Loucy (cell line): ENCODE data around the gene KBTBD3.
A peak's percentile ranks its signal among the peaks of the same experiment; 100 is the strongest.

Source experiments
- H2AFZ ChIP-seq: fragments of 200-600 bp; sonication (generic); 2 replicates; pipeline ENCODE4 v1.6.0; 2016; ENCODE audit warnings: antibody characterized with exemption, mild to moderate bottlenecking, low read length, moderate library complexity
- H3F3A ChIP-seq: fragments of 200-600 bp; 2 replicates; pipeline ENCODE4 v1.6.0; 2016; ENCODE audit warnings: antibody characterized with exemption, low read depth, mild to moderate bottlenecking
- H3K27me3 ChIP-seq: fragments of 200-600 bp; sonication (generic); 2 replicates; pipeline ENCODE4 v1.6.1; 2014; ENCODE audit warnings: low read length, mild to moderate bottlenecking; ENCODE audit not compliant: insufficient read depth, poor library complexity, severe bottlenecking
- H3K36me3 ChIP-seq: fragments of 200-600 bp; sonication (generic); 2 replicates; pipeline ENCODE4 v1.6.1; 2016; ENCODE audit warnings: low read length; ENCODE audit not compliant: insufficient read depth
- H3K4me1 ChIP-seq: fragments of 200-600 bp; sonication (generic); 2 replicates; pipeline ENCODE4 v1.5.1; 2014; ENCODE audit warnings: low read length, mild to moderate bottlenecking; ENCODE audit not compliant: insufficient read depth, poor library complexity, severe bottlenecking
- H3K4me2 ChIP-seq: fragments of 200-600 bp; sonication (generic); 2 replicates; pipeline ENCODE4 v1.6.0; 2014; ENCODE audit warnings: antibody characterized with exemption, low read length, low read depth, mild to moderate bottlenecking; ENCODE audit not compliant: poor library complexity, severe bottlenecking
- H3K4me3 ChIP-seq: fragments of 200-600 bp; sonication (generic); 2 replicates; pipeline ENCODE4 v1.5.1; 2014; ENCODE audit warnings: low read length, mild to moderate bottlenecking, mixed read lengths; ENCODE audit not compliant: poor library complexity, severe bottlenecking
- H3K79me2 ChIP-seq: fragments of 200-600 bp; sonication (generic); 2 replicates; pipeline ENCODE4 v1.6.1; 2014; ENCODE audit warnings: low read length; ENCODE audit not compliant: insufficient read depth
- H3K9ac ChIP-seq: fragments of 200-600 bp; sonication (generic); 2 replicates; pipeline ENCODE4 v1.6.0; 2014; ENCODE audit warnings: mild to moderate bottlenecking, low read depth, low read length, moderate library complexity; ENCODE audit not compliant: poor library complexity, severe bottlenecking
- H3K9me2 ChIP-seq: fragments of 200-600 bp; sonication (generic); replicated peaks from 2 replicates; pipeline ENCODE4 v1.6.1; 2016; ENCODE audit warnings: low read depth, low read length, mixed read lengths
- H3K9me3 ChIP-seq: fragments of 200-600 bp; sonication (generic); 2 replicates; pipeline ENCODE4 v1.6.1; 2014; ENCODE audit warnings: mild to moderate bottlenecking, antibody characterized with exemption, low read length, low read depth; ENCODE audit not compliant: insufficient read depth
- H4K20me1 ChIP-seq: fragments of 200-600 bp; sonication (generic); 2 replicates; pipeline ENCODE4 v1.6.0; 2014; ENCODE audit warnings: antibody characterized with exemption, low read length, mild to moderate bottlenecking; ENCODE audit not compliant: insufficient read depth, poor library complexity, severe bottlenecking
- EZH2phosphoT487 ChIP-seq: fragments of 200-600 bp; IDR thresholded peaks from 2 replicates; pipeline ENCODE4 v1.6.1; 2018; ENCODE audit warnings: antibody characterized with exemption, mild to moderate bottlenecking, moderate library complexity, borderline replicate concordance
- TF ChIP-seq, protein P1 (sequence below): fragments of 200-600 bp; sonication (generic); conservative IDR thresholded peaks from 2 replicates; pipeline ENCODE4 v1.5.1; 2014; ENCODE audit warnings: mild to moderate bottlenecking, antibody characterized with exemption, low read length

The KBTBD3 gene

DNA sequence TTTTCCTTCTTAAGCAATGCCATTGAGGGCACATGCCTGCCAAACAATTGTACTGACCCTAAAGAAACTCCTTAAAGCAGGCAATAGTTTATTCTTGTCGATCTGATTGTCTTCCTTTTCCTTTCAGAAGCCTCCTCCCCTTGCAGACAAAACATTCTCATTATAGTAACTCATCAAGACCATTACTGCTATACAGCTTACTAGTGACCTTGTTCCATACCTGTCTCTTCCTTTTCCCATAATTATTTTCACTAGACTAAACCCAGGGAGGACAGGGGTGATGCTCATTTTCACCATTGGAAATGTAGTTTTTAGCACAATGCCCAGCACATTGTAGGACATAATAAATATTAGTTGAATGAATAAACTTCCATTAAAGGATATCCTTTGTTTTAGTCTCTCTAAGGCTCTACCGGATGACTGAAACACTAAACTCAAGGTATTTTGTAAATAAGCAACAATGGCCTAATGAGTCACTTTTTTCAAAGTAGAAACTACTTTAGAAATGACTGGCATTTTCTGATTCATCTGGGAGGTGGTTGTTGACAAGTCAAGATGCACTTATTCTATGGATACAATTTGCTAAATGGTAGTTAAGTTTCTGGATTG lies 45.8 kb downstream of the KBTBD3 start:
- Histone ChIP-seq H4K20me1 (no peaks in the 10 kb centered on the region), H3K9me2 (no peaks in the 10 kb centered on the region), H2AFZ (no peak overlapping the region), H3K9ac (no peak overlapping the region), H3K27me3 (peaks cover 41% of the 10 kb centered on the region), H3K4me3 (no peak overlapping the region), H3K4me2 (no peak overlapping the region), H3K4me1 (no peaks in the 10 kb centered on the region), H3K36me3 (no peaks in the 10 kb centered on the region), H3F3A (no peaks in the 10 kb centered on the region), H3K9me3 (no peaks in the 10 kb centered on the region), H3K79me2 (no peaks in the 10 kb centered on the region)
- no peak for TF ChIP-seq EZH2phosphoT487
- TF ChIP-seq, protein P1, sequence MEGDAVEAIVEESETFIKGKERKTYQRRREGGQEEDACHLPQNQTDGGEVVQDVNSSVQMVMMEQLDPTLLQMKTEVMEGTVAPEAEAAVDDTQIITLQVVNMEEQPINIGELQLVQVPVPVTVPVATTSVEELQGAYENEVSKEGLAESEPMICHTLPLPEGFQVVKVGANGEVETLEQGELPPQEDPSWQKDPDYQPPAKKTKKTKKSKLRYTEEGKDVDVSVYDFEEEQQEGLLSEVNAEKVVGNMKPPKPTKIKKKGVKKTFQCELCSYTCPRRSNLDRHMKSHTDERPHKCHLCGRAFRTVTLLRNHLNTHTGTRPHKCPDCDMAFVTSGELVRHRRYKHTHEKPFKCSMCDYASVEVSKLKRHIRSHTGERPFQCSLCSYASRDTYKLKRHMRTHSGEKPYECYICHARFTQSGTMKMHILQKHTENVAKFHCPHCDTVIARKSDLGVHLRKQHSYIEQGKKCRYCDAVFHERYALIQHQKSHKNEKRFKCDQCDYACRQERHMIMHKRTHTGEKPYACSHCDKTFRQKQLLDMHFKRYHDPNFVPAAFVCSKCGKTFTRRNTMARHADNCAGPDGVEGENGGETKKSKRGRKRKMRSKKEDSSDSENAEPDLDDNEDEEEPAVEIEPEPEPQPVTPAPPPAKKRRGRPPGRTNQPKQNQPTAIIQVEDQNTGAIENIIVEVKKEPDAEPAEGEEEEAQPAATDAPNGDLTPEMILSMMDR, result no peak

- no peak for TF ChIP-seq EZH2phosphoT487
- TF ChIP-seq, protein P1, result no peak
- no peak overlapping the region for H3K4me3 ChIP-seq
- no peaks in the 10 kb centered on the region for H3K36me3 ChIP-seq
- H4K20me1 ChIP-seq, result no peaks in the 10 kb centered on the region
- H3F3A ChIP-seq, result no peaks in the 10 kb centered on the region
- H3K9me3 ChIP-seq, result no peaks in the 10 kb centered on the region
- H3K79me2 ChIP-seq, result no peaks in the 10 kb centered on the region
- H3K27me3 ChIP-seq, result peaks cover 47% of the 10 kb centered on the region
- no peak overlapping the region for H3K4me2 ChIP-seq
- H2AFZ ChIP-seq, result no peak overlapping the region
- no peaks in the 10 kb centered on the region for H3K9me2 ChIP-seq
- no peak overlapping the region for H3K9ac ChIP-seq
- no peaks in the 10 kb centered on the region for H3K4me1 ChIP-seq
Observed at GRCh38 chr11:106030609-106031008, 46.5 kb downstream of the KBTBD3 start.

DNA sequence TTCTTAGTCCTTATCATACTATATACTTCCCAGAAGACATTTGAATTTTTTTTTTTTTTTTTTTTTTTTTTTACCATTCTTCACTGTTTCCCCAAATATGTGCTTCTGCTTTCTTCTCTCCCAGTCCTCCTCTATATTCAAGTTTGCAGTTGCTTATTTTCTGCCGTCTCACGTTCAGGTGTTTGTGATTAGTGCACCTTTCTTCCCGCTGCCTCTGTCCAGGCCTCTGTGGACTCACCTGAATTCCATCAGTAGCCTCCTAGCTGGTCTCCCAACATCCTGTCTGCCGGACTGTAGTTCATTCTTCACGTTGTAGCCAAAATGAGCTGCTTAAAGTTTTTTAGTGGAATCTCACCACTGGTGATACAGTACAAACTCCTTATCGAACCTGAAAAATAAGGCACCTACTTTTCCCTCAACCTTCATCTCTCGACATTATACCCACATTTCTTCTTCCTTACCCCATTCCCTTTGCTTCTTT lies 54.3 kb downstream of the KBTBD3 start:
- Histone ChIP-seq H3K9me2 (no peaks in the 10 kb centered on the region), H3K4me1 (peaks cover 44% of the 10 kb centered on the region), H3K9ac (peak overlapping the region; percentile 49), H3K9me3 (no peaks in the 10 kb centered on the region), H2AFZ (peak overlapping the region; percentile 91), H3F3A (no peaks in the 10 kb centered on the region), H4K20me1 (peaks cover 33% of the 10 kb centered on the region), H3K4me2 (peak overlapping the region; percentile 66), H3K36me3 (no peaks in the 10 kb centered on the region), H3K4me3 (peak overlapping the region; percentile 96), H3K27me3 (peaks cover 32% of the 10 kb centered on the region), H3K79me2 (peaks cover 41% of the 10 kb centered on the region)
- TF ChIP-seq EZH2phosphoT487, result no peak
- TF ChIP-seq, protein P1, result no peak
